ENCODE measurements around the gene RACGAP1.
"Not testable (repeated sequence)": the region's sequence is repeated elsewhere in the genome, so short reads cannot be mapped to it uniquely, and the experiment has no call there.

The RACGAP1 gene

GRCh38 chr12:50055831-50056638 is 30.7 kb upstream of the RACGAP1 start:
- DNase-seq, result peak; percentile 91

DNA sequence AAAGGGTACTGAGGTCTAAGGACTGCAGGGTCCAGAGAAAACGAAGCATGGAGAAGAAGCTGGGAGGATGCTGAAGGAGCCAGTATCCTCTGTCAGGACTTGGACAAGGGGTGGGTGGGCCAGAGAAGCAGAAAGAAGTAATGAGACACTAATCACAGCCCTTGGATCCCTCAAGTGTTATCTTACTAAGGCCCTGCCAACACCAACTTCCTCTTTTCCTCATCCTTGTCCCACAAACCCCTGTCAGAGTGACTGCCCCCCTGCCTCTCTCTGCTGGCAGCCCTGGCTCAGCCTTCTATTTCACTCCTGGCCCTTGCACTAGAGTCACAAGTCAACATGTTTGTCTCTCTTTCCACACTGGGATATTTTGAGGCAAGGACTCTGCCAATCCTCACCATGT is 28.3 kb upstream of the RACGAP1 start:
- DNase-seq, result no peak

DNA sequence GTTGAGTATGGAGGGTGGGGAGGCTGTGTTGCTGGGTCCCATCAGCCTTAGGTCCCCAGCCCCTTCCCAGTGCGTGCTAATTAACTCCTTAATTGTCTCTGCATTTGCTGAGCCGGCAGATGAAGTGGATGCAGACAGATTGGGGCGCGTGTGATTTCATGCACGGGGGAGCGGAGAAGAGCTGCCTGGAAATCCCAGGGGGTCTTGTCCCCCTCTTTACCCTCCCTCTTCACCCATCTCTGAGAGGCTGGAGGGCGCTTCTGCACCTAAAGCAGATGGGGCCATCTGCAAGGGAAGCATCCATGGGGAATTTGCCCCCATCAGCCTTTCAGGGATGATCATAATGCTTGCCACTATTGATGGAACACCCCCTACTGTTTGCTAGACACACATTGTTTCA is 27.7 kb upstream of the RACGAP1 start:
- DNase-seq, result peak; percentile 96

- DNase-seq, result no peak
Observed at GRCh38 chr12:50052544-50052943, 27.2 kb upstream of the RACGAP1 start.

DNA sequence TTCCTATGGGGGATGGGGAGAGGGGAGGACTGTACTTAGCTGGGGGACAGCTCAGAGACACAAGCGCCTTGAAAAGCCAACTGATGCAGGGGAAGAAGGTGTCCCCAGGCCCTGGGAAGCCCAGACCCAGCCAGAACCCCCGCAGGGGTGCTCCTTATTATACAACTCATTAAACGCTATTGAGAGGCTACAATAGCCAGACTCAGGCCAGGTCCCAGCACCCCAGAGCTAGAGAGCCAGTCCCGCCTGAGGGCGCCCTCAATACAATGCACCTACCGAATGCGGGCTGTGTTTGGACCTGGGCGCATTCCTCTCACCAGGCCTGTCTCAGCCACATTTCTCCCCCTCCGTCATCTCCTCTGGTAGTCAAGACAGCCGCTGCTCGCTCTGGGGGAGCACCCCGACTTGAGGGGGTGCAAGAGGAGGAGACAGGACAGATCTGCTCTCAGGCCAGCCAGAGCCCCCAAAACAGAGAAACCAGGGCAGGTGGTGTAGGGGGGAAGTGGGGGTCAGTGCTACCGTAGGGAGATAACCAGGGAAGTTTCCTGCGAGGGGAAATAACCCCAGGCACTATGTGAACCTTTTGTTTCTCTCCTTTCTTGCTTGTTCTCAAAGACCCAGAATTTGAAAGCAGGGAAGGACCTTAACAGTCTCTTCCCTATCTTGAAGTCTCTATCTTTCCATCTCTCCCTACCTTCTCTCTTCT is 26.0 kb upstream of the RACGAP1 start:
- no peak for DNase-seq

DNA sequence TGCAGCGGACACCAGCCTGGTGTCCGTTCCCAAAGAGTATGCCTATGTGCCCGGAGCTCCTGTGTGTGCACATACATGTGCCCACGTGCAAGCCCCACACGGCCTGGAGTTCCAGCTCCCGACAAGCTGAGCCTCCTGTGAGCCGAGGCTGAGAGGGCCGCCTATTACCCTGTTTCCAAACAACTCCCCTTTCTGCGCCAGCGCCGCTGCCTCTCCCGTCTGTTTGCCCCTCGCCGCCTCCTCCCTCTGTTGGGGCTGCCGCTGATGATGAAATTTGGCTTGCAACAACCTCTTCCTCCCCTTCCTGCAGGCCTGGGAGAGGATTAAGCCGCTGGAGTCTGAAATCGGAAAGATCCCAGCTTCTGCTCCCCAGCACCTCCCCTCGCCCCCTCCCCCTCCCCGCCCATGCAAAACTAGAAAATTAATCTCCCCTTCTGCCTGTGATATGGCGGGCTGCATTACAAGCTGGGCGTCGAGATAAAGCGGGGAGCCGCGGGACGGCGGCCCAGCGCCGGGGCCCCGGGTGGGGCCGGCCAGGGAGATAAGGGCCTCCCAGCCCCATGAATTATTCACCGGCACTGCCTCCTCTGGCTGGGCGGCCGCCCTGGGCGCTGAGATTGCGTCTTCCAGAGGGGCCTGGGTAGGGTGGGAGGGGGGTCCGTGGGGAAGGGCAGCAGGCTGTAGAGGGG is 25.3 kb upstream of the RACGAP1 start:
- peak; percentile 66 for DNase-seq

DNA sequence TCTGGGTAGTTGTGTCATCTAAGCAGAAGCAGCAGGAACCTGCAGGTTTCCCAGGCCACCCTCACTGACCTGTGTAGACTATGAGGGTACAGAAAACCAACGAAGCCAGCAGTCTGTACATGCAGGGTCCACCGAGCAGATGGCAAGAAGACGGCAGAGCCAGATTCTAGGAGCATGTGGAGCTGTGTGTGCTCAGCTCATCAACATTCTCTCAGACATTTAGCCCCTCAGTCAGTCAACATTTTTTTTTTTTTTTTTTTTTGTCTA is 24.8 kb upstream of the RACGAP1 start:
- no peak for DNase-seq

DNA sequence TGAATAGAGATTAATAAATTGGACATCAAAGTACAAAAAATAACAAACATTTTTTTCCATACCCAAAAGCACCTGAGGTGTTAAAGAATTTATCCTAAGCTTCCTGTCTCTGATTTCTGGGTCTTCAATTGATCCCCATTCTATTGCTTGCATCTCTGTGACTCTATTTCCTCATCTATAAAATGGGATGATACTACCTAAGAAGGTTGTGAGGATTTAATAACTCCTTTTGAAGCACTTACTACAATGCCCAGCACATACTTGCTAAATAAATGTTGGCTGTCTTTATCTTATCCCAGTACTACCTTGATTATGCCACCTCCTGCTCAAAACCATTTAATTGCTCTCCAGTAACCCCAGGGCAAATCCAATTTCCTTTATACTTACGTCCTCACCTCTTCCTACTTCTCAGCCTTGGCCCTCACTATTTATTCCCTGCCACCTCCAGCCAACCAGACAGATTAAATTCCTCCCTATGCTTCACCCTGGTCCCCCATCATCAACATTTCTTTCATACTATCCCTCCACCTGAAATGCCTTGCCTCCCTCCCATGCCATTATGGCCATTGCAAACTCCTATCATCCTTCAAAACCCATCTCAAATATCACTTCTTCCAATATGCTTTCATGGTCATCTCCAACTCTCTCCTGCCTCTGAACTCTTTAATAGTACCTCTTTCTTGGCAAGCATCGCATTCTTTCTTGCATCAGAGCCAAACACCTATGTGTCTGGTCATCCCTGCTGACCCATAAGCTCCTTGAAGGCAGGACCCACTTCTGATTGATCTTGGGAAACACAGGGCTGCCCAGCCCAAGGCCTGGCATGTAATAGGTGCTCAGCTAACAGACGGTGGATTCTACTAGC is 24.2 kb upstream of the RACGAP1 start:
- DNase-seq, result no peak

GRCh38 chr12:50047693-50048250 is 22.5 kb upstream of the RACGAP1 start:
- no peak for DNase-seq

DNA sequence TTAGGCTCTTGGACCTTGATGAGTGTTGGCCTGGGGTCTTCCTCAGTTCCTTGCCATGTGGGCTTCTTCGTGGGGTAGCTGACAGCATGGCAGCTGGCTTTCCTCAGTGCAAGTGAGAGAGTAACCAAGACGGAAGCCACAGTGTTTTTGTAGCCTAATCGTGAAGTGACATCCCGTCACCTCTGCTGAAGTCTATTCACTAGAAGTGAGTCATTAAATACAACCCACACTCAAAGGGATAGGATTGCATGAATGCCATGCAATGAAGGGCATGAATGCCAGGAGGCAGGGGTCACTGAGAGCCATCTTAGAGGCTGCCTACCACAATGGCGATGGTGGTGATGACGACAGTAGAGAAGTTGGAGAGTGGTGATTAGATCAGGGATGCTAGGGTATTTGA is 18.6 kb upstream of the RACGAP1 start:
- DNase-seq, result no peak

DNA sequence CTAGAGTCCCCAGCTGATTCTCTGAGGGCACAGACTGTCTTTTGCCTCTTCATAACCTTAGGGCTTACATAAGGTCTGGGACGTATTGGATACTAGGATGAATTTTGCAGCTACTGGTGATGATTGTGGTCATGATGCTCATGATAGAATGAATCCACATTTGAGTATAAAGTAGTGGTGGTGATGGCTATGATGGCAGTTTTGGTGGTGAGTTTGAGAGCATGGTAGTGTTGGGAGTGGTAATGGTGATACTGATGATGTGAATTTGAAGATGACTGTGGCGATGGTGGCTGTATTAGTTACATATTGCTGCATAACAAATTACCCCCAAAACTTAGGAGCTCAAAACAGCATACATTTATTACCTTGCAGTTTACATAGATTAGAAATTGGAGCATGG is 18.0 kb upstream of the RACGAP1 start:
- DNase-seq, result no peak

DNA sequence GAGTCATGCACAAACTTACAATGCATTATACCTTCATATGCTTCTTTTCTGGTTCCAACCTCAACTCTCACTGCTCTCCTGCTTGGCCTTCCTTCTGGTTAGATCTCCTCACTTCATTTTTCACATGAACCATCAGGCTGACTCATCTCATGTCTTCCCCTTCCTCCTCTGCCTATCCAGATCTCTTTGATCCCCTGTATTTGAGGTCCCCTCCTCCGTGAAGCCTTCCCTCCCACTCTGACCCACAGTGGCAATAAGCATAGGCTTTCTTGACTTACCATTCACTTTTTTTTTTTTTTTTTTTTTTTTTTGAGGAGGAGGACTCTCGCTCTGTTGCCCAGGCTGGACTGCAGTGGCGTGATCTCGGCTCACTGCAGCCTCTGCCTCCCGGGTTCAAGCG is 17.4 kb upstream of the RACGAP1 start:
- no peak for DNase-seq

DNA sequence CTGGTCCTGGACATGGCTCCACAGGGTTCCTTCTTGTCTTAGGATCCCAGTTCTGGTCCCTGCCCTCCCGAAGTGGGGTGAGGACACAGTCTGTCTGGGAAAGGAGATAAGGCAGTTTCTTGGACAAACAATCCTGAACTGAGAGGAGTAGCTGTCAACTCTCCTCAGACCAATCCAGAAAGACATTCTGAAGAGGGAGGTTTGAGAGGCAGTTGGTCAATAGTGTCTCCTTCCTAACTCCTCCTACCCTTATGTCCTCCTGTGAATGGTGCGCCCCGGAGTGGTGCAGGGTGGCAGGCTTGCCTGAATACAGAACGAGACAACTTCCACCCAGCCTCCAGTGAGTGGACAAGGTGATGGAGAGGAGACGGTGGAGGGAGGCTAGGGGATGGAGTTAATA is 16.7 kb upstream of the RACGAP1 start:
- no peak for DNase-seq

GRCh38 chr12:50041062-50041860 is 16.0 kb upstream of the RACGAP1 start:
- no peak for DNase-seq

GRCh38 chr12:50040657-50041056 is 15.4 kb upstream of the RACGAP1 start:
- DNase-seq, result no peak

- peak; percentile 45 for DNase-seq
Observed at GRCh38 chr12:50039151-50039835, 14.0 kb upstream of the RACGAP1 start.

GRCh38 chr12:50038336-50038735 is 13.0 kb upstream of the RACGAP1 start:
- no peak for DNase-seq

- DNase-seq, result no peak
Observed at GRCh38 chr12:50032854-50033581, 7.7 kb upstream of the RACGAP1 start.

DNA sequence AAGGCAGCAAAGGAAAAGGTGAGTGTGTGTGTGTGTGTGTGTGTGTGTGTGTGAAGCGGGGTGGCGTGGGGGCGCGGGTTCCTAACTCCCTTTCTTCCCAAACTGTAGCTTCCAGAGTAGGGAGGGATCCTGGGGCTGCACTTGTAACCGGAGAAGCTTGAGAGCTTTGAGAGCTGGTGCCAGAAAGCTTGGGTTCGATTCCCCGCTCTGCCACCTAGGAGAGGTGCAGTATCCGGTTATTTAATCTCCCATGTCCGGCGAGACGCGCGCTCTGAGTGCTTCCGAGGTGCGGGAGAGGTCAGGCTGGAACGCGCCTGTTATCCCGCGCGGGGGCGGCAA is 7.2 kb upstream of the RACGAP1 start:
- no peak for DNase-seq

DNA sequence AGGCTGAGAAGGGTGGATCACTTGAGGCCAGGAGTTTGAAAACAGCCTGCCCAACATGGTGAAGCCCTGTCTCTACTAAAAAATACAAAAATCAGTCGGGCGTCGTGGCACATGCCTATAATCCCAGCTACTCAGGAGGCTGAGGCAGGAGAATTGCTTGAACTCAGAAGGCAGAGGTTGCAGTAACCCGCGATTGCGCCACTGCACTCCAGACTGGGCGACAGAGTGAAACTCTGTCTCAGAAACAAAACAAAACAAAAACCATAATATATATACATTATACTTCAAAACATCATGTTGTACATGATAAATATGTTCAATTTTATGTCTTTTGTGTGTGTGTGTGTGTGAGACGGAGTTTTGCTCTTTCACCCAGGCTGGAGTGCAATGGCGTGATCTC is 5.2 kb upstream of the RACGAP1 start:
- DNase-seq, result not testable (repeated sequence)

- no peak for DNase-seq
Observed at GRCh38 chr12:50026691-50027090, 1.4 kb upstream of the RACGAP1 start.

Data from NCI-H2171 (cell line).